K562 (cell line): ENCODE results near the gene NADSYN1. TPM values are rescaled to one million over a fixed set of nuclear protein-coding genes. Genes with fewer than 3 reads are reported as not detected.

Source experiments
- ATAC-seq: fragments of 200-7000 bp; cut with Tn5 transposase; 3 replicates; pipeline ENCODE4 v1.9.1; 2020; ENCODE audit warnings: moderate library complexity
- BruUV-seq: library from RNA; stranded (reverse); fragments of 400-500 nt; replicated peaks from 2 replicates; lab custom pipeline; 2021; lab: Mats Ljungman, UMichigan
- CTCF ChIA-PET: fragments of 300-600 bp; formaldehyde crosslinking; extraction: SDS; loops from one replicate; lab custom pipeline; 2021; ENCODE audit warnings: low intra/inter-chr PET ratio; lab: Yijun Ruan, JAX
- POLR2A ChIA-PET: fragments of 300-600, 350-650 bp; sonication (Branson Sonifier 250); formaldehyde crosslinking; extraction: SDS; loops from one replicate; lab custom pipeline; 2021; ENCODE audit warnings: antibody characterized with exemption, inconsistent platforms; lab: Yijun Ruan, JAX
- DNase-seq, 4 experiments: peaks; one replicate each; pipeline versions ENCODE4 v3.0.0 to v3.0.0-alpha.2; 2011 to 2018; ENCODE audit warnings: low spot score in 3 of 4, mixed read lengths in 3 of 4; ENCODE audit errors: extremely low read depth in 1 of 4
- FAIRE-seq: peaks from 2 replicates; lab custom pipeline; 2011; peaks lifted over from hg19 to GRCh38; lab: Jason Lieb, UNC
- H2AFZ ChIP-seq: 2 replicates; pipeline ENCODE4 v1.6.0; 2011; ENCODE audit warnings: low read depth, low read length, control low read depth, inconsistent platforms
- H3K27ac ChIP-seq: fragments of 200-600 bp; 3 replicates; pipeline ENCODE4 v1.8.0; 2011; ENCODE audit warnings: low read depth, mild to moderate bottlenecking, control low read depth, inconsistent platforms, low read length, moderate library complexity, mixed read lengths; ENCODE audit errors: extremely low read depth
- H3K27me3 ChIP-seq, 2 experiments: fragments of 300-600 bp in 1 of 2; 2 replicates in 1 of 2; 3 replicates in 1 of 2; pipeline versions ENCODE4 v1.6.0 to v1.8.0; 2011; ENCODE audit warnings: inconsistent platforms in 2 of 2, low read length in 2 of 2, mild to moderate bottlenecking in 1 of 2, mixed read lengths in 1 of 2, moderate library complexity in 1 of 2; ENCODE audit not compliant: control insufficient read depth in 2 of 2, insufficient read depth in 2 of 2
- H3K36me3 ChIP-seq: fragments of 300-600 bp; 3 replicates; pipeline ENCODE4 v1.8.0; 2011; ENCODE audit warnings: mild to moderate bottlenecking, low read length, inconsistent platforms; ENCODE audit not compliant: control insufficient read depth, insufficient read depth
- H3K4me1 ChIP-seq, 2 experiments: fragments of 200-600 bp in 1 of 2; replicated peaks in 1 of 2; 2 replicates in 1 of 2; 3 replicates in 1 of 2; pipeline versions ENCODE4 v1.5.1 to v1.8.0; 2011; ENCODE audit warnings: inconsistent platforms in 2 of 2, low read length in 2 of 2, mild to moderate bottlenecking in 1 of 2, mixed read lengths in 1 of 2, moderate library complexity in 1 of 2; ENCODE audit not compliant: control insufficient read depth in 2 of 2, insufficient read depth in 2 of 2
- H3K4me2 ChIP-seq: 2 replicates; pipeline ENCODE4 v1.6.1; 2011; ENCODE audit warnings: low read length, control low read depth, inconsistent platforms, mixed read lengths; ENCODE audit not compliant: insufficient read depth
- H3K4me3 ChIP-seq: fragments of 200-600 bp; sonication (generic), shearing (Covaris generic); 2 replicates; pipeline ENCODE4 v1.5.1; 2016; ENCODE audit warnings: control low read depth, inconsistent platforms
- H3K79me2 ChIP-seq: fragments of 200-600 bp; 3 replicates; pipeline ENCODE4 v1.8.0; 2011; ENCODE audit warnings: low read length, inconsistent platforms; ENCODE audit not compliant: control insufficient read depth, insufficient read depth
- H3K9ac ChIP-seq, 2 experiments: 2 replicates each; pipeline versions ENCODE4 v1.6.0 to v1.6.1; 2011; ENCODE audit warnings: low read depth in 2 of 2, low read length in 2 of 2, control low read depth in 1 of 2, inconsistent platforms in 1 of 2, mild to moderate bottlenecking in 1 of 2, mixed read lengths in 1 of 2; ENCODE audit not compliant: insufficient read depth in 1 of 2
- H3K9me1 ChIP-seq: one replicate; pipeline ENCODE4 v1.6.0; 2011; ENCODE audit warnings: inconsistent platforms, mild to moderate bottlenecking, low read length, moderate library complexity; ENCODE audit not compliant: control insufficient read depth, insufficient read depth
- H3K9me3 ChIP-seq: replicated peaks from 2 replicates; pipeline ENCODE4 v1.5.1; 2011; ENCODE audit warnings: low read depth, low read length, inconsistent platforms; ENCODE audit not compliant: control insufficient read depth, insufficient read depth
- H4K20me1 ChIP-seq: replicated peaks from 2 replicates; pipeline ENCODE4 v1.6.1; 2011; ENCODE audit warnings: low read length, inconsistent platforms, mixed read lengths; ENCODE audit not compliant: control insufficient read depth, insufficient read depth
- FOXA1 ChIP-seq: fragments of 450-650 bp; IDR thresholded peaks from 2 replicates; pipeline ENCODE4 v1.6.1; 2016; ENCODE audit warnings: mild to moderate bottlenecking, borderline replicate concordance
- MCM7 ChIP-seq, 2 experiments: fragments of 450-650 bp; IDR thresholded peaks; 2 replicates each; pipeline ENCODE4 v1.6.1; 2016 to 2018
- NR2F6 ChIP-seq: fragments of 450-650 bp; formaldehyde crosslinking; IDR thresholded peaks from 2 replicates; pipeline ENCODE4 v1.4.0; 2020; ENCODE audit warnings: mild to moderate bottlenecking
- PHB ChIP-seq: fragments of 250-450 bp; sonication (Bioruptor Pico); IDR thresholded peaks from 2 replicates; pipeline ENCODE4 v1.5.0; 2021
- PHTF2 ChIP-seq: fragments of 250-450 bp; sonication (Bioruptor Pico); IDR thresholded peaks from 2 replicates; pipeline ENCODE4 v1.5.0; 2021; ENCODE audit warnings: mild to moderate bottlenecking
- POLR3A ChIP-seq: IDR thresholded peaks from 2 replicates; pipeline ENCODE4 v1.6.1; 2011; ENCODE audit warnings: borderline replicate concordance, mild to moderate bottlenecking, moderate library complexity; ENCODE audit not compliant: insufficient read length, insufficient read depth; ENCODE audit errors: extremely low read depth
- PTBP1 ChIP-seq: fragments of 200-400 bp; formaldehyde crosslinking; IDR thresholded peaks from 2 replicates; pipeline ENCODE4 v1.6.1; 2017; ENCODE audit warnings: low read depth, low read length
- RBM25 ChIP-seq: fragments of 200-400 bp; formaldehyde crosslinking; IDR thresholded peaks from 2 replicates; pipeline ENCODE4 v1.6.1; 2018; ENCODE audit warnings: low read length, low read depth, moderate library complexity; ENCODE audit not compliant: severe bottlenecking
- SRSF3 ChIP-seq: fragments of 200-400 bp; formaldehyde crosslinking; IDR thresholded peaks from 2 replicates; pipeline ENCODE4 v1.6.1; 2016; ENCODE audit warnings: mild to moderate bottlenecking, low read length, moderate library complexity; ENCODE audit not compliant: insufficient read depth
- TAF1 ChIP-seq: IDR thresholded peaks from 2 replicates; pipeline ENCODE4 v1.6.1; 2011; ENCODE audit warnings: mild to moderate bottlenecking, low read length, moderate library complexity; ENCODE audit not compliant: insufficient read depth, control insufficient read depth, severe bottlenecking; ENCODE audit errors: extremely low read depth
- TEAD4 ChIP-seq, 2 experiments: sonication (generic) in 1 of 2; formaldehyde crosslinking in 1 of 2; IDR thresholded peaks; 2 replicates each; pipeline versions ENCODE4 v1.6.1 to v1.8.0; 2012 to 2022; ENCODE audit warnings: borderline replicate concordance in 1 of 2, inconsistent platforms in 1 of 2, low read length in 1 of 2, mild to moderate bottlenecking in 1 of 2, missing genetic modification reagents in 1 of 2
- ZNF121 ChIP-seq: sonication (generic); formaldehyde crosslinking; conservative IDR thresholded peaks from 2 replicates; pipeline ENCODE4 v1.8.0; 2022; ENCODE audit warnings: missing genetic modification reagents
- WGBS: fragments of 100-300 bp; shearing (Covaris generic); methylation state at CpG from one replicate; pipeline ENCODE4 v1.1.6; 2016; ENCODE audit warnings: low coverage, mixed read lengths; ENCODE audit not compliant: insufficient coverage; ENCODE audit errors: missing lambda C conversion rate; 5-methylcytosine and 5-hydroxymethylcytosine counted together
- in situ Hi-C: fragments of 300-500 bp; cut with MboI; formaldehyde crosslinking; loops from 4 replicates; pipeline ENCODE4 v1.15.0; 2018; ENCODE audit warnings: inconsistent platforms, mixed read lengths
- intact Hi-C: fragments of 100-400 bp; cut with micrococcal nuclease; formaldehyde crosslinking; loops from 2 replicates; pipeline ENCODE4 v1.14.2; 2022
- polyA plus RNA-seq, 8 experiments: library from polyadenylated mRNA; depleted of rRNA in 4 of 8; stranded (reverse) in 5 of 8; unstranded in 3 of 8; fragments of >200 nt; fragmentation: Nextera tagmentation in 2 of 8; fragmentation: Illumina TruSeq in 1 of 8; extraction: Ambion mirVana in 2 of 8; extraction: Trizol in 1 of 8; gene quantifications; 2 replicates each; pipeline versions ENCODE4 v1.2.1 to v1.2.3, GENCODE V29; 2011 to 2014; ENCODE audit warnings: inconsistent platforms in 1 of 8, missing spikeins in 1 of 8
- total RNA-seq, 7 experiments: library from RNA; depleted of rRNA in 6 of 7; stranded (reverse); fragments of >200 nt in 6 of 7; fragmentation: Illumina TruSeq in 2 of 7; extraction: Trizol in 2 of 7; gene quantifications; 2 replicates each; pipeline versions ENCODE4 v1.2.1 to v1.2.3, GENCODE V29; 2011 to 2021; ENCODE audit warnings: low replicate concordance in 1 of 7
- TF ChIP-seq, protein P1 (sequence below): sonication (generic); formaldehyde crosslinking; IDR thresholded peaks from 2 replicates; pipeline ENCODE4 v1.8.0; 2022; ENCODE audit warnings: missing genetic modification reagents, mild to moderate bottlenecking, moderate library complexity, borderline replicate concordance
- TF ChIP-seq, protein P2 (sequence below): sonication (generic); formaldehyde crosslinking; IDR thresholded peaks from 2 replicates; pipeline ENCODE4 v1.8.0; 2022; ENCODE audit warnings: mild to moderate bottlenecking, missing genetic modification reagents
- TF ChIP-seq, protein P3 (sequence below): fragments of 250-450 bp; sonication (Bioruptor Pico); IDR thresholded peaks from 2 replicates; pipeline ENCODE4 v1.8.0; 2021; ENCODE audit warnings: moderate library complexity, mild to moderate bottlenecking, inconsistent platforms

The NADSYN1 gene
- total and polyA plus RNA-seq, 9 of the 15 experiments (the other 6 are each of a cell fraction or from before 2014, with no cell fraction given), result 12.7 to 57.3 (median 42.1) TPM

DNA sequence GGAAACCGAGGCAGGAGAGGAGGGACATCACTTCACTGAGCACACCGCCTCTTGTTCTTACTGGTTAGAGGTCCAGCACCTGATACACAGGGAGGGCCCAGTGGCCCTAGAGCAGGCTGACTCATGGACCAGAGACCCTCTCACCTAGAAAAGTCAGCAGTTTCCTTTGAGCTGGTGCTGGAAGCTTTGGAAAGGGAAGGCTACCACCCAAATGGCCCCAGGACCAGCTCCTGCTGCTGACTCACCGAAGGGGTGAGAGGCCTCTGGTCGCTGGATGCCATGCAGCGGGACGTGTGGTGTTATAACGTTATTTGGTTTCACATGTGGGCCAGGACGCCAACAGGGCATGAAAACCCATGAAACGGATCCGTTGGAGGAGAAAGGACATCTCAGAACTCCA is 3.8 kb downstream of the NADSYN1 start:
- TF ChIP-seq POLR3A (no peak), TAF1 (no peak), MCM7 (IDR thresholded peaks at IDR 0.05) (no peak), ZNF121 (no peak), PHB (CRISPR knock-in tag) (no peak), PHTF2 (CRISPR knock-in tag) (no peak), SRSF3 (no peak), FOXA1 (no peak), TEAD4 (IDR thresholded peaks at IDR 0.05; ENCODE audit: low read length) (no peak), TEAD4 (CRISPR knock-in tag; IDR thresholded peaks at IDR 0.05; ENCODE audit: borderline replicate concordance) (no peak), NR2F6 (no peak), PTBP1 (no peak), RBM25 (no peak)
- TF ChIP-seq, protein P1, sequence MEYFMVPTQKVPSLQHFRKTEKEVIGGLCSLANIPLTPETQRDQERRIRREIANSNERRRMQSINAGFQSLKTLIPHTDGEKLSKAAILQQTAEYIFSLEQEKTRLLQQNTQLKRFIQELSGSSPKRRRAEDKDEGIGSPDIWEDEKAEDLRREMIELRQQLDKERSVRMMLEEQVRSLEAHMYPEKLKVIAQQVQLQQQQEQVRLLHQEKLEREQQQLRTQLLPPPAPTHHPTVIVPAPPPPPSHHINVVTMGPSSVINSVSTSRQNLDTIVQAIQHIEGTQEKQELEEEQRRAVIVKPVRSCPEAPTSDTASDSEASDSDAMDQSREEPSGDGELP (CRISPR knock-in tag), result no peak
- TF ChIP-seq, protein P2, sequence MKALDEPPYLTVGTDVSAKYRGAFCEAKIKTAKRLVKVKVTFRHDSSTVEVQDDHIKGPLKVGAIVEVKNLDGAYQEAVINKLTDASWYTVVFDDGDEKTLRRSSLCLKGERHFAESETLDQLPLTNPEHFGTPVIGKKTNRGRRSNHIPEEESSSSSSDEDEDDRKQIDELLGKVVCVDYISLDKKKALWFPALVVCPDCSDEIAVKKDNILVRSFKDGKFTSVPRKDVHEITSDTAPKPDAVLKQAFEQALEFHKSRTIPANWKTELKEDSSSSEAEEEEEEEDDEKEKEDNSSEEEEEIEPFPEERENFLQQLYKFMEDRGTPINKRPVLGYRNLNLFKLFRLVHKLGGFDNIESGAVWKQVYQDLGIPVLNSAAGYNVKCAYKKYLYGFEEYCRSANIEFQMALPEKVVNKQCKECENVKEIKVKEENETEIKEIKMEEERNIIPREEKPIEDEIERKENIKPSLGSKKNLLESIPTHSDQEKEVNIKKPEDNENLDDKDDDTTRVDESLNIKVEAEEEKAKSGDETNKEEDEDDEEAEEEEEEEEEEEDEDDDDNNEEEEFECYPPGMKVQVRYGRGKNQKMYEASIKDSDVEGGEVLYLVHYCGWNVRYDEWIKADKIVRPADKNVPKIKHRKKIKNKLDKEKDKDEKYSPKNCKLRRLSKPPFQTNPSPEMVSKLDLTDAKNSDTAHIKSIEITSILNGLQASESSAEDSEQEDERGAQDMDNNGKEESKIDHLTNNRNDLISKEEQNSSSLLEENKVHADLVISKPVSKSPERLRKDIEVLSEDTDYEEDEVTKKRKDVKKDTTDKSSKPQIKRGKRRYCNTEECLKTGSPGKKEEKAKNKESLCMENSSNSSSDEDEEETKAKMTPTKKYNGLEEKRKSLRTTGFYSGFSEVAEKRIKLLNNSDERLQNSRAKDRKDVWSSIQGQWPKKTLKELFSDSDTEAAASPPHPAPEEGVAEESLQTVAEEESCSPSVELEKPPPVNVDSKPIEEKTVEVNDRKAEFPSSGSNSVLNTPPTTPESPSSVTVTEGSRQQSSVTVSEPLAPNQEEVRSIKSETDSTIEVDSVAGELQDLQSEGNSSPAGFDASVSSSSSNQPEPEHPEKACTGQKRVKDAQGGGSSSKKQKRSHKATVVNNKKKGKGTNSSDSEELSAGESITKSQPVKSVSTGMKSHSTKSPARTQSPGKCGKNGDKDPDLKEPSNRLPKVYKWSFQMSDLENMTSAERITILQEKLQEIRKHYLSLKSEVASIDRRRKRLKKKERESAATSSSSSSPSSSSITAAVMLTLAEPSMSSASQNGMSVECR, result no peak
- TF ChIP-seq, protein P3, sequence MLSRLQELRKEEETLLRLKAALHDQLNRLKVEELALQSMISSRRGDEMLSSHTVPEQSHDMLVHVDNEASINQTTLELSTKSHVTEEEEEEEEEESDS (CRISPR knock-in tag), result no peak
- FAIRE-seq, result no peak
- peaks cover 20% of the 10 kb centered on the region for H3K79me2 ChIP-seq
- DNase-seq, result no peak
- H3K27me3 ChIP-seq, result no peaks in the 10 kb centered on the region
- no peaks in the 10 kb centered on the region for H4K20me1 ChIP-seq
- H3K36me3 ChIP-seq, result peaks cover 72% of the 10 kb centered on the region
- H3K9me3 ChIP-seq, result no peaks in the 10 kb centered on the region
- H3K9me1 ChIP-seq, result peaks cover 6% of the 10 kb centered on the region
- CTCF ChIA-PET, result no interaction called here
- no TSS peak for BruUV-seq
- H3K27ac ChIP-seq, result no peak overlapping the region
- no peak overlapping the region for H2AFZ ChIP-seq
- no peak overlapping the region for H3K4me3 ChIP-seq
- intact Hi-C loops (no loop called here), in situ Hi-C loops (no loop called here)
- no peak overlapping the region for H3K4me2 ChIP-seq
- peaks cover 2 to 28% of the 10 kb centered on the region in 2 experiments; a peak in 4 of 5 replicates for H3K4me1 ChIP-seq
- H3K9ac ChIP-seq, result no peak overlapping the region
- WGBS, result 92% methylated on average over 7 of the region's 10 CpGs
- POLR2A ChIA-PET, result interaction anchor here (1.3 kb wide), 1 partner anchor 8 kb away, joined by 3 read pairs; the partner anchor contains the start of gene DHCR7
- ATAC-seq, result no peak
